CD4-positive, alpha-beta T cell treated with Interleukin-12 subunit alpha and Interleukin-12 subunit beta, for 1 hour (primary cell): ENCODE results near the gene GPS2.
"Not testable (repeated sequence)": the region's sequence is repeated elsewhere in the genome, so short reads cannot be mapped to it uniquely, and the experiment has no call there.

Experiments used
- DNase-seq: peaks from one replicate; pipeline ENCODE4 v3.0.0-alpha.2; 2020

GPS2 gene

GRCh38 chr17:7336240-7337175 is 21.3 kb upstream of the GPS2 start, which contains the start of gene ACAP1:
ACAP1 (plus strand) TSS chr17:7336529; CDS start chr17:7336735, 206 bp downstream.
- peak; percentile 87 for DNase-seq

- DNase-seq: not testable (repeated sequence)
Measured at GRCh38 chr17:7335765-7336164, 20.6 kb upstream of the GPS2 start.

DNA sequence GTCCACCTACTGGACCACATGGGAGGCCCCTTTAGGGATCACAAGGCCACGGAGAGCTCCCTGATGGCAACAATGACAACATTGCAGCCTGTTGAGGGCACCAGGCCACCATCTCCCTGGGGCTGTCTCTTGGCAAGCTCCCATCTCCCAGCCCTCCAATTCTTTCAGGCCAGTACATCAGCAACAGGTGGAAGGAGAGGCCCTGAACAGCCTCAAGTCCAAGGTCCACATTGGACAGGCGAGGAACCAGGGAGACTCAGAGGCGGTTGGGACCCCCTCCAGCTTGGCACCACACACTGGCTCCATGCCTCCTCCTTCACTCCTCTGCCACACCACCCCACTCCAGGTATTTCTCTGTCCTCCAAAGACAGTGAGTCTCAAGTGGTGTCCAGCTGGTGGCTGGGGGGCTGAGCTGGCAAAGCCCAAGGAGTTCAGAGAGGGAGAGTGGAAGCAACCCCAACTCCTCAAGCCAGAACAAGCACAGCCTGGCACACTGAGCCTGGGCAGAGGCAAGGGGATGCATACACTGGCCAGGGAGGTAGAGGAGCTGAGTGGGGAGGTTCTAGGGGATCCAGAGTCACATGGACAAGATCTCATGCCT is 19.9 kb upstream of the GPS2 start:
- no peak for DNase-seq

DNA sequence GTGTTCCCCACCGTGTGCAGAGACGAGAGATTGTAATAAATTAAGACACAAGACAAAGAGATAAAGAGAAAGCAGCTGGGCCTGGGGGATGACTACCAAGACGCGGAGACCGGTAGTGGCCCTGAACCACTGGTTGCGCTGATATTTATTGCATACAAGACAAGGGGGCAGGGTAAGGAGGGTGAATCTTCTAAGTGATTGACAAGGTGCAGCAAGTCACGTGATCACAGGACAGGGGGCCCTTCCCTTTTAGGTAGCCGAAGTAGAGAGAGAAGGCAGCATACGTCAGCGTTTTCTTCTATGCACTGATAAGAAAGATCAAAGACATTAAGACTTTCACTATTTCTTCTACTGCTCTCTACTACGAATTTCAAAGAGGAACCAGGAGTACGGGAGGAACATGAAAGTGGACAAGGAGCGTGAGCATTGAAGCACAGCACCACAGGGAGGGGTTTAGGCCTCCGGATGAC is 17.5 kb upstream of the GPS2 start:
- DNase-seq: peak; percentile 64

- no peak for DNase-seq
Measured at GRCh38 chr17:7332111-7332510, 17.0 kb upstream of the GPS2 start.

DNA sequence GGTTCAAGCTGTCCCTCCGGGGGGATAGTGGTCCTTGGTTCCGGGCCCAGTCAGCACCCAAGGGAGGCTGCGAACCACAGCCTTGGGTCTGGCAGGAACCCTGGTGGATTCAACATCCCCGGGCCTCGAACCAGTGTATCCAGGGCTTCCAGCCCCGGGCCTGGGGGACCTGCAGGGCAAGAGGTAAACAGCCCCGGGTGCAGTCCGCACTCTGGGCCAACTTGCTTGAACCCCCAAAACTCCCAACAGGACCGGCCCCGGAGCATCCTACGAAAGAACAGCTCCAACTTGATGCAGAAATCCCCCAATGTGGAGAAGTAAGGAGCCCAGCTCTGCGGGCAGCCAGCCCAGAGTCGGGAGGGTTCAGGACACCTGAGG is 15.5 kb upstream of the GPS2 start:
- DNase-seq: no peak

- DNase-seq: peak; percentile 83
Measured at GRCh38 chr17:7329997-7330637, 15.0 kb upstream of the GPS2 start.

- DNase-seq: peak; percentile 98
Measured at GRCh38 chr17:7329374-7329996, 14.3 kb upstream of the GPS2 start.

DNA sequence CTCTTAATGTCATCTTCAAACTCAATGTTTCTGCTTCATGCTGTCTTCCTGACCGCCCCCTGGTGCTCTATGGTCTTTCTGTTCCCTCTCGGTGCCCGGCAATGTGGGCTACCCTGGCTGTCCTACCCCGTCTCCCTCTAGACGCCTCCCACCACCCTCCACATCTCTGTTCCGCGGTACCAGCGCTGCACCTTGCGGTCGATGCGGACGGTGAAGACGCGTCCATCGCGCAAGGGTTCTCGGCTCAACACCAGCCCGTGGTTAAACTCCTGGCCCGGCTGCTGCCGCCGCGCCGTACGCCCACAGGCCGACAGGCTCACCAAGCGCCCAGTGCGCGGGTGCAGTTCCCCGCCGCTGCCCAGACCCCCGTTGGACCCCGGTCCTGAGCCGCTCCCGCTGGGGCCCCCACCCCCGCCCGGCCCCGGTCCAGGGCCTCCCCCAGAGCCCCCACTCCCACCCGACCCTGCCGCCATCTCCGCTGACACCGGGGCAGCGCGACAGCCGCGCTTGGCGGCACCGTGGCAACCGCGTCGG is 13.7 kb upstream of the GPS2 start, which contains the start of gene NEURL4:
Gene NEURL4, minus strand, starts transcription at position 496 of the 534 bp plus-strand sequence. Its CDS starts 23 bp downstream, at position 473.
- peak; percentile 50 for DNase-seq

DNA sequence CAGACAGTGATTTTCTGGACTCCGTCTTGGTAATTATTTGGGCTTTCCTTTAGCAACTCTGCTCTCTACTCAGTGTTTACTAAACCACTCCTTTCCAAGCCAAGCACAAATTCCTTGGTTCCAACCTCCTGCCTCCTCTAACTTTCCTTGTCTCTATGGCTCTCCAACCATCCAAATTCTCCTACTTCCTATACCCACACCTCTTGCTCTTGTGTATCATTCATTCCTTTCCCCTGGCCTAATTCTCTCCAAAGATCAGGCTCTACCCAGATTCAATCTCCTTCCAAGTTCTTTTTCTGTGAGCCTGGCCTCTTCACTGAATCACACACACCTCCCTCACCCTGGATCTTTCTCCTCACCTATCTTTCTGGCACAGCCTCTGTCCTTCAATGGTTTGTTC is 12.8 kb upstream of the GPS2 start:
- no peak for DNase-seq

GRCh38 chr17:7327501-7327900 is 12.3 kb upstream of the GPS2 start:
- DNase-seq: no peak

GRCh38 chr17:7327056-7327455 is 11.9 kb upstream of the GPS2 start:
- DNase-seq: no peak

DNA sequence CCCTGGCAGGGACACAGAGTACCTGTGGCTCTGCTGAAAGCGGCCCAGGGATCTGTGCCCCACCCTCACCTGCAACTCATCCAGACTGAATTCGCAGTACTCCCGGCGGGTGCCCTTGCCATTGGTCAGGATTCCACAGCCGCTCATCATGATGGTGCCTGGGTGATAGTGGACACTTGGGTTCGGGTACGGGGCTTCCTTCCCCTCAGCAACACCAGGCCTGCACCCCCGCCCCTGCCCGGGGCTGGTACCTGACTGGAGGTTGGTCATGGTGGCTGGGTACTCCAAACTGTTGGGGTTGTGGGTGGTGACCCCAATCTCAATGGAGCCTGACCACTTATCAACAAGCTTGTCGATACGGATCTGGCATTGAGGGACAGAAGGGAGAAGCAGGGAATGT is 11.0 kb upstream of the GPS2 start:
- no peak for DNase-seq

DNA sequence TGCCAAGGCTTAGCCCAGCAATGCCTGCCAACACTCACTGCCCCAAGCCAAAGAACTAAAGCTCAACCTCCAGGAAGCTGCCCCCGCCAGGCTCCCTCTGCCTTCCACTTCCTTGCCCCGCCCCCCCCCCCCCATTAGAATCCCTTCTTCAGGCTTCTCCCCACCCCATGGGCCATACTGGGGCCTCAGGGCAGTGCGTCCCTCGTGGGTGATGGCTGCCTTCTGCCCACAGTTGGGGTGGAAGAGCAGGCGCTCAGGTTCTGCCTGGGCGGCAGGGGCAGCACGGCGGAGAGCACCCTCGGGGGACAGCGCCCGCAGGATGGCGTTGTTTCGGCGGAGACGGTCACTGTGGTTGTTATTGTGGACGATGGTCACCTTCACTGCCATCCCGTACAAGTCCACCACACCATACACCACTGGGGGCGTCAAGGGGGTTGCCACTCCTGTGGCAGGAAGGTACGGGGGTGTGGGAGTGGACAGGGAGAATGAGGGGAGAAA is 9.9 kb upstream of the GPS2 start:
- DNase-seq: no peak

GRCh38 chr17:7324438-7324779 is 9.2 kb upstream of the GPS2 start:
- DNase-seq: no peak

DNA sequence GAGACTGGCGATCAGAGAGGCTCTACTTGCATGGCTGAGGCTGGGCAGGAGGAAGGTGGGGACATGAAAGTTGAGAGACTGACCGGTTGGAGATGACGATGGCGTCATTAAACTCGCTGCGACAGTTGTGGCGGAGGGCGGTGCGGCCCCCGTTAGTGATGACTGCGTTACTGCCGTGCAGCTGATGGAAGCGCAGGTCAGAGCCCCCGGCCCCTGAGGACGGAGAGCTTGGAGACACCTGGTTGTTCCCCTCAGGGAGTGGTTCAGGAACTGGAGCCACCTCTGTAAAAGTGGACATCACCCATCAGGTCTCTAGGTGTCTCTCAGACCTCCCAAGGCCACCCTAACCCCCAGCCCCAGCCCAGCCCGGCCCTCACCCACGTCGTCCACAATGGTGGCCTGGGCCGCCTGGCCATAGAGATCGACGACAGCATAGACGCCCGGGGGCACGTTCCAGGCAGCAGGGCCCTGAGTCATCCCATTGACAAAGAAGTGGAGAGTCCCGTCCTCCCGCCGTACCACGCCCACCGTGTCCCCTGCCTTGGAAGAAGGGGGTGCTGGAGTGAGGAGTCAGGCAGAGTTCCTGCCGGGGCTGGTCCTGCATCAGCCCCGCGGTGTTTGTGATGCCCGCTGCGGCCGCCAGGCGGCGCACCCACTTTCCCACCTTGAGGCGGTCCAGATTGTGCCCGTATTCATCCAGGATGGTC is 8.7 kb upstream of the GPS2 start:
- peak; percentile 73 for DNase-seq

- no peak for DNase-seq
Measured at GRCh38 chr17:7322520-7323194, 7.5 kb upstream of the GPS2 start.

DNA sequence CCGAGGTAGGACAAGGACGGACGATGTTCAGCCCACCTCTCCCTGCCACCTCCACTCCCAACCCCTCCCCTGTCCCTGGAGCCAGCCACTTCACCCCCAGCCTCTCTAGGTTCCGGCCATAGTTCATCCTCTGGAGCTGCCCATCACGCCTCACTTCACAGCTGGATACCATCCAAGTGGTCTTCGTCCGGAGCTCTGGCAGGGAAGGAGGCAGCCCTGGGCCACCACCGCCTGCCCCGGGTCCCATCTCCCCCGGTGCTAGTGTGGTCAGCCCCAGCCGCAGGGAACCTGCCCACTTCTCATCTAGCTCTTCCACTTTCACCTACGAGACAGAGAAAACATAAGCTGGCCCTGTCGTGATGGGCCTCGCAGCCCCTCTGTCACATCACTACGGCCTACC is 6.3 kb upstream of the GPS2 start:
- DNase-seq: no peak

DNA sequence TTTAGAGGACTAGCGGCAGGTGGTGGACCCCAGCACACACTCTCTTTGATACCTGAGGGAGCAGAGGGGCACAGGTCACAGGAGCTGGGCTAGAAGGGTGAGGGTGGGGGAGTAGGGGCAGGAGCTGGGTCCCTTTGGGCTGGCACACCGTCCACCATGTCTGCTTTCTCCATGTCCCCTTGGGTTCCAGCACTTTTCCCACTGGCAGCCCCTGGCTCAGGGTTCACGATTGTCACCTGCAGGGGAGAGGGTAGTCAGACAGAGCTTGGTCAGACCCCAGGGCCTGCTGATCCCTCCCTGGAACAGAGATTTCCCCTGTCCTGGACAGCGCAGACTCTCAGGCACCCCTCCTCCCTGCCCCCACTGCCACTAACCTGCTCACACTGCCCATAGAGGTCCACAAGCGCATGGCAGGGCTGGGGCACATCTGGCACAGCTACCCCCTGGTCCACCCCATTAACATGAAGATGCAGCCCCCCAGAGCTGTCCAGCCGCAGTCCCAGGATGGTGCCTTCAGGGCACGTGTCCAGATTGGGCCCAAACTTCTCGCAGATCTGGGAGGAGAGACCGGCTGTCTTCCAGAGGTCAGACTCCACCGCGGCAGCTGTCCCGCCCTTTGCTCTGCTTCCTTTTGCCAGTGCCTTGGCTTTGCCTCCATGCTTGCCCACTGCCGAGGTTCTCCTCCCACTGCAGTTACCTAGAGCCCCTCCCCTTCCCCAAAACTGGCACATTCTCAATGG is 3.1 kb upstream of the GPS2 start:
- DNase-seq: no peak

DNA sequence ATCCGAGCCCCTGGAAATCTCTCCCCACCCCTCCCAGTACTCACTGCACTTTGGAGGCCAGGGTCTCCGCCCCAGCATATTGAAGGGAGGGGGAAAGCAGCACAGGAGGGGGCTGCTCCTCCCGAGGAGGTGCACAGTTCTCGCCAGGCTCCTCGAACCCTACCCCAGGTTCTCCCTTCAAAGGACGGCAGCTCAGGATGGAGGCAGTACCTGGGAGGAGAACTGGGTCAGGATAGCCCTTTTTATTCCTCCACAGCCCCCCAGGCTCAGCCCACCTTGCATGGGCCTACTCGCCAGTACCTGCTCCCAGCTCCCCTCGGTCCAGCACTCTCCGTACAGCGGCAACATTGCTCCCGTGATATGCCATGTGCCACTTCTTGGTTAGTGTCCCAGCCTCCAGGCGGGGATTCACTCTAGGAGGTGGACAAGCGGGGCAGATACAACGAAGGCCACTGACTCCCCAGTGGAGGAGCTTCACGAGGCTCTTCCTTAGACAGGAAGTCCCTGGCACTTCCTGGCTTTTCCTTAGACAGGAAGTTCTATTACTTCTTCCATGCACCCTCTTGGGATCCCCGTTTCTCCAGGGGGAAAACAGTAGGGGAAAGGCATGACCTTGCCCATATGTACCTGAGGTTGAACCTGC is 2.1 kb upstream of the GPS2 start:
- no peak for DNase-seq
